ENCODE measurements around the gene PDE6B.

DNA sequence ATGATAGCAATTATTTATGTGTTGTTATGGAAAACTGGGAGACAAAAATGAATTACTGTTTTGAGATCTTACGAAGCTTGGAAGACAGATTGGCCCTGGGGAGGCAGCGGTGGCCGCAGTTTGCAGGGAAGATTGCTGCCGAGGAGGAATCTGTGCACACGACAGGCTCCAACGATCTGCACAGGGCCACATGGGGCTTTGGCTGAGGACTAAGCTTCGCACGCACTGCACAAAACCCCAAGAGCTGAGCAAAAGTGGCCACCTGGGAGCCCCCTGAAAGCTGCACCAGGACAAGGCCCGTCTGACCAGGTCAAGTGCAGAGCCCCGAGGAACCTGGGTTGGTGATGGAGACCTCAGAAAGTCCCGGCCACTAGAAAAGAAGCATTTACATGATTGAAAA lies 5.2 kb upstream of the PDE6B start:
- TF ChIP-seq CTCF (IDR thresholded peaks at IDR 0.05; ENCODE audit: poor library complexity, severe bottlenecking) (no peak), EP300 (conservative IDR thresholded peaks at IDR 0.05; ENCODE audit: poor library complexity, severe bottlenecking) (no peak), POLR2AphosphoS5 (IDR thresholded peaks at IDR 0.05) (no peak), SMC3 (conservative IDR thresholded peaks at IDR 0.05; ENCODE audit: poor library complexity) (no peak), EZH2 (IDR thresholded peaks at IDR 0.05; ENCODE audit: borderline replicate concordance, insufficient read depth, low read length, poor library complexity, severe bottlenecking) (no peak)
- TF ChIP-seq, protein P1, sequence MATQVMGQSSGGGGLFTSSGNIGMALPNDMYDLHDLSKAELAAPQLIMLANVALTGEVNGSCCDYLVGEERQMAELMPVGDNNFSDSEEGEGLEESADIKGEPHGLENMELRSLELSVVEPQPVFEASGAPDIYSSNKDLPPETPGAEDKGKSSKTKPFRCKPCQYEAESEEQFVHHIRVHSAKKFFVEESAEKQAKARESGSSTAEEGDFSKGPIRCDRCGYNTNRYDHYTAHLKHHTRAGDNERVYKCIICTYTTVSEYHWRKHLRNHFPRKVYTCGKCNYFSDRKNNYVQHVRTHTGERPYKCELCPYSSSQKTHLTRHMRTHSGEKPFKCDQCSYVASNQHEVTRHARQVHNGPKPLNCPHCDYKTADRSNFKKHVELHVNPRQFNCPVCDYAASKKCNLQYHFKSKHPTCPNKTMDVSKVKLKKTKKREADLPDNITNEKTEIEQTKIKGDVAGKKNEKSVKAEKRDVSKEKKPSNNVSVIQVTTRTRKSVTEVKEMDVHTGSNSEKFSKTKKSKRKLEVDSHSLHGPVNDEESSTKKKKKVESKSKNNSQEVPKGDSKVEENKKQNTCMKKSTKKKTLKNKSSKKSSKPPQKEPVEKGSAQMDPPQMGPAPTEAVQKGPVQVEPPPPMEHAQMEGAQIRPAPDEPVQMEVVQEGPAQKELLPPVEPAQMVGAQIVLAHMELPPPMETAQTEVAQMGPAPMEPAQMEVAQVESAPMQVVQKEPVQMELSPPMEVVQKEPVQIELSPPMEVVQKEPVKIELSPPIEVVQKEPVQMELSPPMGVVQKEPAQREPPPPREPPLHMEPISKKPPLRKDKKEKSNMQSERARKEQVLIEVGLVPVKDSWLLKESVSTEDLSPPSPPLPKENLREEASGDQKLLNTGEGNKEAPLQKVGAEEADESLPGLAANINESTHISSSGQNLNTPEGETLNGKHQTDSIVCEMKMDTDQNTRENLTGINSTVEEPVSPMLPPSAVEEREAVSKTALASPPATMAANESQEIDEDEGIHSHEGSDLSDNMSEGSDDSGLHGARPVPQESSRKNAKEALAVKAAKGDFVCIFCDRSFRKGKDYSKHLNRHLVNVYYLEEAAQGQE (IDR thresholded peaks at IDR 0.05; ENCODE audit: borderline replicate concordance): no peak
